T-cell (primary cell): ENCODE data around the gene FBXL2. TPM values are rescaled to one million over a fixed set of nuclear protein-coding genes. Genes with fewer than 3 reads are reported as not detected.

ENCODE experiments used
- ATAC-seq, 4 experiments: fragments of 200-7000 bp in 3 of 4; fragments of 150-1000 bp in 1 of 4; cut with Tn5 transposase; replicated peaks in 1 of 4; 1 replicate in 3 of 4; 2 replicates in 1 of 4; pipeline ENCODE4 v1.10.0; 2021; ENCODE audit warnings: moderate library complexity in 3 of 4, mild to moderate bottlenecking in 2 of 4, moderate number of reproducible peaks in 1 of 4
- CTCF ChIA-PET, 2 donors: fragments of 300-600 bp; sonication (Branson Sonifier 250); formaldehyde crosslinking; loops; one replicate each; lab custom pipeline; 2022; ENCODE audit warnings: antibody characterized with exemption in 2 of 2; lab: Charles Lee
- POLR2A ChIA-PET, 2 donors: fragments of 300-600 bp; sonication (Branson Sonifier 250); formaldehyde crosslinking; loops; one replicate each; lab custom pipeline; 2022; ENCODE audit warnings: antibody characterized with exemption in 2 of 2; lab: Charles Lee
- DNase-seq, 35 experiments: peaks; one replicate each; pipeline versions ENCODE4 v3.0.0 to v3.0.0-alpha.2; 2013 to 2023
- H3K27ac ChIP-seq: one replicate; pipeline ENCODE4 v1.5.1; 2013; ENCODE audit warnings: low read length
- H3K27me3 ChIP-seq, 2 experiments: replicated peaks in 1 of 2; 1 replicate in 1 of 2; 2 replicates in 1 of 2; pipeline versions ENCODE4 v1.6.1 to v1.7.0; 2013; ENCODE audit warnings: low read length in 1 of 2, mixed read lengths in 1 of 2; ENCODE audit not compliant: control insufficient read depth in 2 of 2, insufficient read depth in 2 of 2; ENCODE audit errors: extremely low read depth in 1 of 2
- H3K36me3 ChIP-seq, 2 donors: 1 replicate in 1 of 2; 2 replicates in 1 of 2; pipeline versions ENCODE4 v1.6.1 to v1.7.0; 2013; ENCODE audit warnings: low read length in 1 of 2; ENCODE audit not compliant: control insufficient read depth in 2 of 2, insufficient read depth in 1 of 2; ENCODE audit errors: extremely low read depth in 1 of 2
- H3K4me1 ChIP-seq, 2 experiments: 1 replicate in 1 of 2; 2 replicates in 1 of 2; pipeline versions ENCODE4 v1.6.1 to v1.7.0; 2013; ENCODE audit warnings: low read length in 2 of 2, mixed read lengths in 1 of 2; ENCODE audit not compliant: insufficient read depth in 2 of 2, control insufficient read depth in 1 of 2; ENCODE audit errors: extremely low read depth in 1 of 2
- H3K4me3 ChIP-seq, 2 donors: 1 replicate in 1 of 2; 2 replicates in 1 of 2; pipeline versions ENCODE4 v1.5.1 to v1.7.0; 2013; ENCODE audit warnings: mild to moderate bottlenecking in 2 of 2, low read length in 1 of 2, moderate library complexity in 1 of 2; ENCODE audit not compliant: control insufficient read depth in 1 of 2; ENCODE audit errors: extremely low read depth in 1 of 2
- H3K9me3 ChIP-seq: 2 replicates; pipeline ENCODE4 v1.7.0; 2013
- H3K27ac Mint-ChIP-seq, 2 donors: one replicate each; pipeline ENCODE4 v1.8.0; 2020 to 2021; ENCODE audit warnings: mild to moderate bottlenecking in 2 of 2, mixed read lengths in 2 of 2
- H3K27me3 Mint-ChIP-seq, 2 donors: one replicate each; pipeline ENCODE4 v1.8.0; 2021 to 2022; ENCODE audit warnings: mixed read lengths in 2 of 2
- H3K36me3 Mint-ChIP-seq: one replicate; pipeline ENCODE4 v1.8.0; 2021; ENCODE audit warnings: mixed read lengths
- H3K4me1 Mint-ChIP-seq, 3 donors: one replicate each; pipeline ENCODE4 v1.8.0; 2020 to 2022; ENCODE audit warnings: mixed read lengths in 3 of 3, mild to moderate bottlenecking in 1 of 3
- H3K4me3 Mint-ChIP-seq, 3 donors: one replicate each; pipeline ENCODE4 v1.8.0; 2020 to 2022; ENCODE audit warnings: mild to moderate bottlenecking in 3 of 3, mixed read lengths in 3 of 3, moderate library complexity in 3 of 3
- H3K9me3 Mint-ChIP-seq, 3 donors: one replicate each; pipeline ENCODE4 v1.8.0; 2020 to 2022; ENCODE audit warnings: mixed read lengths in 3 of 3
- WGBS: methylation state at CpG from one replicate; pipeline ENCODE4 v1.1.5; 2013; ENCODE audit warnings: missing lambda C conversion rate; ENCODE audit not compliant: insufficient coverage; 5-methylcytosine and 5-hydroxymethylcytosine counted together
- total RNA-seq, 35 experiments: library from RNA in 6 of 35; stranded (reverse) in 6 of 35; fragments of 120-200 nt in 1 of 35; gene quantifications; one replicate each; pipeline versions ENCODE4 v1.2.1 to v1.2.4 and lab custom pipeline; 2013 to 2026

The FBXL2 gene
- total RNA-seq, 5 donors from 2014 or later (not counting 1 experiment from before 2014, with no cell fraction given): 0.39 TPM; not detected in 4

- WGBS: 10% methylated on average over 2 of the region's 5 CpGs
- Mint-ChIP-seq H3K4me1 (peaks cover 10 to 13% (median 11%) of the 10 kb centered on the region in 3 donors), H3K27ac (peak overlapping the region in 1 of 2 donors; percentile 68), H3K36me3 (peaks cover 30% of the 10 kb centered on the region), H3K9me3 (no peaks in the 10 kb centered on the region), H3K4me3 (no peak overlapping the region), H3K27me3 (no peaks in the 10 kb centered on the region)
- Histone ChIP-seq H3K27ac (no peak overlapping the region), H3K4me1 (no peaks in the 10 kb centered on the region), H3K4me3 (no peak overlapping the region), H3K36me3 (peaks cover 0 to 29% of the 10 kb centered on the region in 2 donors), H3K9me3 (no peaks in the 10 kb centered on the region), H3K27me3 (no peaks in the 10 kb centered on the region)
- ATAC-seq (peak; percentile 48 to 59 (median 54)), DNase-seq (peak in 18 of 35 experiments; percentile 1 to 25 (median 8))
- CTCF ChIA-PET: interaction anchor here in 1 of 2 donors (2.1 kb wide), 1 partner anchor 13 kb away, joined by 8 read pairs; no protein-coding TSS in a partner anchor
- POLR2A ChIA-PET: no interaction called here
Observed at GRCh38 chr3:33385423-33385822, 108.2 kb downstream of the FBXL2 start.

GRCh38 chr3:33386631-33387030 is 109.4 kb downstream of the FBXL2 start:
- H3K4me3 Mint-ChIP-seq: no peak overlapping the region
- ChIA-PET CTCF (interaction anchor here (0.6 to 2.1 kb wide), 3 partner anchors 14 to 264 kb away, joined by 3 to 8 read pairs (median 3); no protein-coding TSS in a partner anchor), POLR2A (no interaction called here)
- no peaks in the 10 kb centered on the region for H3K9me3 Mint-ChIP-seq
- no peak for ATAC-seq
- no peak for DNase-seq
- Histone ChIP-seq H3K9me3 (no peaks in the 10 kb centered on the region), H3K4me1 (no peaks in the 10 kb centered on the region), H3K27ac (no peak overlapping the region), H3K27me3 (no peaks in the 10 kb centered on the region), H3K36me3 (peaks cover 5 to 37% of the 10 kb centered on the region in 2 donors), H3K4me3 (no peak overlapping the region)
- peak overlapping the region in 1 of 2 donors; percentile 8 for H3K27ac Mint-ChIP-seq
- no peaks in the 10 kb centered on the region for H3K27me3 Mint-ChIP-seq
- peaks cover 10 to 13% (median 11%) of the 10 kb centered on the region in 3 donors for H3K4me1 Mint-ChIP-seq
- no CpG with 5 or more reads among the region's 1 CpG for WGBS
- peaks cover 36% of the 10 kb centered on the region for H3K36me3 Mint-ChIP-seq

- WGBS: no CpG with 5 or more reads among the region's 7 CpGs
- Mint-ChIP-seq H3K27me3 (no peaks in the 10 kb centered on the region), H3K36me3 (peaks cover 54% of the 10 kb centered on the region), H3K4me1 (peaks cover 6 to 15% (median 14%) of the 10 kb centered on the region in 3 donors), H3K9me3 (no peaks in the 10 kb centered on the region), H3K27ac (no peak overlapping the region), H3K4me3 (no peak overlapping the region)
- no peaks in the 10 kb centered on the region for H3K4me1 ChIP-seq
- H3K27me3 ChIP-seq: no peaks in the 10 kb centered on the region
- CTCF ChIA-PET: interaction anchor here in 1 of 2 donors (1.0 kb wide), 1 partner anchor 16 kb away, joined by 3 read pairs; no protein-coding TSS in a partner anchor
- peaks cover 10 to 55% of the 10 kb centered on the region in 2 donors for H3K36me3 ChIP-seq
- H3K27ac ChIP-seq: no peak overlapping the region
- no peak for DNase-seq
- POLR2A ChIA-PET: interaction anchor here in 1 of 2 donors (0.5 kb wide), 1 partner anchor 19 kb away, joined by 7 read pairs; no protein-coding TSS in a partner anchor
- H3K9me3 ChIP-seq: no peaks in the 10 kb centered on the region
- H3K4me3 ChIP-seq: no peak overlapping the region
- no peak for ATAC-seq
Observed at GRCh38 chr3:33388374-33389100, 111.3 kb downstream of the FBXL2 start.

- ChIA-PET CTCF (no interaction called here), POLR2A (interaction anchor here in 1 of 2 donors (0.6 kb wide), 1 partner anchor 475 kb away, joined by 3 read pairs; no protein-coding TSS in a partner anchor)
- H3K4me1 Mint-ChIP-seq: peaks cover 6 to 15% (median 14%) of the 10 kb centered on the region in 3 donors
- no peaks in the 10 kb centered on the region for H3K9me3 ChIP-seq
- H3K27ac ChIP-seq: no peak overlapping the region
- no peaks in the 10 kb centered on the region for H3K27me3 ChIP-seq
- H3K4me1 ChIP-seq: no peaks in the 10 kb centered on the region
- H3K9me3 Mint-ChIP-seq: no peaks in the 10 kb centered on the region
- H3K36me3 ChIP-seq: peaks cover 10 to 67% of the 10 kb centered on the region in 2 donors
- no peak overlapping the region for H3K4me3 Mint-ChIP-seq
- DNase-seq (no peak), ATAC-seq (no peak)
- WGBS: 100% methylated on average over 1 of the region's 4 CpGs
- H3K36me3 Mint-ChIP-seq: peaks cover 55% of the 10 kb centered on the region
- no peak overlapping the region for H3K4me3 ChIP-seq
- H3K27ac Mint-ChIP-seq: no peak overlapping the region
- H3K27me3 Mint-ChIP-seq: no peaks in the 10 kb centered on the region
Observed at GRCh38 chr3:33389908-33390307, 112.7 kb downstream of the FBXL2 start.

- Histone ChIP-seq H3K27me3 (no peaks in the 10 kb centered on the region), H3K4me3 (no peak overlapping the region), H3K27ac (no peak overlapping the region), H3K9me3 (no peaks in the 10 kb centered on the region), H3K4me1 (no peaks in the 10 kb centered on the region), H3K36me3 (peaks cover 10 to 78% of the 10 kb centered on the region in 2 donors)
- DNase-seq: no peak
- Mint-ChIP-seq H3K27ac (peak overlapping the region; percentile 41 to 50), H3K36me3 (peaks cover 70% of the 10 kb centered on the region), H3K4me3 (no peak overlapping the region), H3K27me3 (no peaks in the 10 kb centered on the region), H3K9me3 (no peaks in the 10 kb centered on the region), H3K4me1 (peaks cover 0 to 7% (median 2%) of the 10 kb centered on the region in 3 donors)
- 96% methylated on average over 5 of the region's 8 CpGs for WGBS
- ATAC-seq: no peak
- CTCF ChIA-PET: no interaction called here
- POLR2A ChIA-PET: no interaction called here
Observed at GRCh38 chr3:33391255-33391995, 114.2 kb downstream of the FBXL2 start.

GRCh38 chr3:33392144-33392543 is 114.9 kb downstream of the FBXL2 start:
- CTCF ChIA-PET: no interaction called here
- DNase-seq: no peak
- H3K36me3 ChIP-seq: peaks cover 10 to 82% of the 10 kb centered on the region in 2 donors

More at GRCh38 chr3:33392144-33392543, 114.9 kb downstream of the FBXL2 start:
- no peak for ATAC-seq
- Histone ChIP-seq H3K27me3 (no peaks in the 10 kb centered on the region), H3K4me1 (no peaks in the 10 kb centered on the region), H3K4me3 (no peak overlapping the region), H3K27ac (no peak overlapping the region), H3K9me3 (no peaks in the 10 kb centered on the region)
- Mint-ChIP-seq H3K27me3 (no peaks in the 10 kb centered on the region), H3K27ac (peak overlapping the region; percentile 41 to 50), H3K36me3 (peaks cover 70% of the 10 kb centered on the region), H3K4me3 (no peak overlapping the region), H3K9me3 (no peaks in the 10 kb centered on the region), H3K4me1 (peaks cover 0 to 4% (median 2%) of the 10 kb centered on the region in 3 donors)
- POLR2A ChIA-PET: no interaction called here
- 80% methylated on average over 1 of the region's 4 CpGs for WGBS
